HG02973 (cell line): Measurements from ENCODE around the gene RPS6KB2.
"Not testable (repeated sequence)": the region's sequence is repeated elsewhere in the genome, so short reads cannot be mapped to it uniquely, and the experiment has no call there.

Source experiments
- ATAC-seq: cut with Tn5 transposase; IDR thresholded peaks from one replicate; pipeline ENCODE4 v1.9.1; 2021; ENCODE audit warnings: moderate library complexity; ENCODE audit not compliant: unreplicated experiment

The RPS6KB2 gene

GRCh38 chr11:67397536-67397935, 30.8 kb upstream of the RPS6KB2 start:
- no peak for ATAC-seq

GRCh38 chr11:67397986-67398660, 30.2 kb upstream of the RPS6KB2 start:
- no peak for ATAC-seq

- ATAC-seq = no peak
These were observed 29.4 kb upstream of the RPS6KB2 start for GRCh38 chr11:67398661-67399563.

GRCh38 chr11:67400251-67400941, 27.9 kb upstream of the RPS6KB2 start:
- ATAC-seq = no peak

GRCh38 chr11:67400942-67401494, 27.3 kb upstream of the RPS6KB2 start:
- no peak for ATAC-seq

GRCh38 chr11:67401495-67402191, 26.7 kb upstream of the RPS6KB2 start, which contains the start of gene PPP1CA:
Gene PPP1CA (minus strand): TSS chr11:67401858. CDS start chr11:67401782, 76 bp downstream.
- ATAC-seq = peak; percentile 50

GRCh38 chr11:67402192-67402839, 26.0 kb upstream of the RPS6KB2 start:
- not testable (repeated sequence) for ATAC-seq

GRCh38 chr11:67403085-67403484, 25.2 kb upstream of the RPS6KB2 start:
- ATAC-seq = not testable (repeated sequence)

- ATAC-seq = no peak
These were observed 23.6 kb upstream of the RPS6KB2 start for GRCh38 chr11:67404515-67405195.

- ATAC-seq = no peak
These were observed 23.1 kb upstream of the RPS6KB2 start for GRCh38 chr11:67405196-67405567.

GRCh38 chr11:67405688-67406339, 22.5 kb upstream of the RPS6KB2 start:
- no peak for ATAC-seq

- no peak for ATAC-seq
These were observed 21.8 kb upstream of the RPS6KB2 start for GRCh38 chr11:67406420-67406968.

- no peak for ATAC-seq
These were observed 21.2 kb upstream of the RPS6KB2 start for GRCh38 chr11:67406969-67407687.

- ATAC-seq = no peak
These were observed 20.6 kb upstream of the RPS6KB2 start for GRCh38 chr11:67407688-67408163.

GRCh38 chr11:67408437-67409200, 19.7 kb upstream of the RPS6KB2 start:
- ATAC-seq = no peak

- no peak for ATAC-seq
These were observed 19.0 kb upstream of the RPS6KB2 start for GRCh38 chr11:67409261-67409666.

GRCh38 chr11:67409781-67410368, 18.4 kb upstream of the RPS6KB2 start:
- no peak for ATAC-seq
